GM10248 (cell line): Measurements from ENCODE around the gene C17orf67.

Experiments
- CTCF ChIA-PET: fragments of 300-600 bp; sonication (Branson Sonifier 250); formaldehyde crosslinking; extraction: SDS; loops from one replicate; lab custom pipeline; 2021; ENCODE audit warnings: antibody characterized with exemption; lab: Yijun Ruan, JAX
- POLR2A ChIA-PET: fragments of 350-650 bp; sonication (Branson Sonifier 250); formaldehyde crosslinking; extraction: SDS; loops from one replicate; lab custom pipeline; 2020; ENCODE audit warnings: antibody characterized with exemption; lab: Yijun Ruan, JAX
- DNase-seq: peaks from one replicate; pipeline ENCODE4 v3.0.0; 2012; ENCODE audit errors: extremely low spot score
- CTCF ChIP-seq: IDR thresholded peaks from 2 replicates; pipeline ENCODE4 v1.5.1; 2012; ENCODE audit warnings: mild to moderate bottlenecking, low read depth; ENCODE audit errors: extremely low read depth, missing control alignments, control extremely low read depth

Gene C17orf67

GRCh38 chr17:56796536-56796935, 37.2 kb downstream of the C17orf67 start:
- ChIA-PET POLR2A (no interaction called here), CTCF (no interaction called here)
- no peak for DNase-seq
- TF ChIP-seq CTCF: no peak

GRCh38 chr17:56795221-56795865, 38.4 kb downstream of the C17orf67 start:
- no peak for TF ChIP-seq CTCF
- POLR2A ChIA-PET: no interaction called here

GRCh38 chr17:56793957-56794356, 39.8 kb downstream of the C17orf67 start:
- no peak for TF ChIP-seq CTCF
- no peak for DNase-seq
- CTCF ChIA-PET: interaction anchor here (1.2 to 2.4 kb wide), 3 partner anchors 8 to 14 kb away, joined by 3 to 13 read pairs (median 6); no protein-coding TSS in a partner anchor
- POLR2A ChIA-PET: no interaction called here

More at GRCh38 chr17:56795221-56795865, 38.4 kb downstream of the C17orf67 start:
- CTCF ChIA-PET: interaction anchor here (1.0 kb wide), 1 partner anchor 24 kb away, joined by 3 read pairs; no protein-coding TSS in a partner anchor
- no peak for DNase-seq

- TF ChIP-seq CTCF: no peak
- ChIA-PET CTCF (interaction anchor here (1.2 to 2.4 kb wide), 3 partner anchors 9 to 13 kb away, joined by 3 to 13 read pairs (median 6); no protein-coding TSS in a partner anchor), POLR2A (no interaction called here)
- DNase-seq: no peak
Observed at GRCh38 chr17:56793531-56793930, 40.2 kb downstream of the C17orf67 start.

GRCh38 chr17:56792267-56792666, 41.5 kb downstream of the C17orf67 start:
- TF ChIP-seq CTCF: no peak
- POLR2A ChIA-PET: no interaction called here
- DNase-seq: no peak
- CTCF ChIA-PET: interaction anchor here (1.9 to 2.4 kb wide), 2 partner anchors 12 kb away, joined by 6 to 13 read pairs; no protein-coding TSS in a partner anchor

GRCh38 chr17:56786989-56787482, 46.7 kb downstream of the C17orf67 start:
- ChIA-PET CTCF (interaction anchor here (2.4 kb wide), 1 partner anchor 71 kb away, joined by 8 read pairs; no protein-coding TSS in a partner anchor), POLR2A (no interaction called here)
- no peak for DNase-seq
- no peak for TF ChIP-seq CTCF
